Measurements from ENCODE around the gene ATP10B.

DNA sequence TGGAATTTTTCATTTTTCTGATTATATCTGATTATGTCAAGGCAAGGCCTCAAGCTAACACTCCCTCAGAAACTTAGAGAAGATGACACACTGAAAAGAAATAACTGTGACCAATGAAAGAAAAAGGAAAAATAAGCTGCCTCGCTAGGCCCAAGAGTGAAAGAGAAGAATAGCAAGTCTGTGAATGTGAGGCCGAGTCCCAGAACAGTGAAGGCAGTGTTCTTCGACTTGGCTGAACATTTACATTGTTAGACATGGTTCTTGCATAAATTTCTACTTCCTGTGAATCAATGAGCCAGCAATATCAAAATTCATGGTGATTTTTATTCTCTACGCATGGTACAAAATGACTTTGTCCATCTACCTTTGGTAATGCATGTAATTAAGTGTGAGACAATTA, at the start of gene ATP10B:
- TF ChIP-seq POLR2A (IDR thresholded peaks at IDR 0.05; ENCODE audit: low read depth, low read length) (no peak), TAF1 (IDR thresholded peaks at IDR 0.05; ENCODE audit: low read depth, low read length) (no peak), PAX5 (IDR thresholded peaks at IDR 0.05; ENCODE audit: insufficient read depth, low read length, severe bottlenecking) (no peak), POLR2AphosphoS5 (IDR thresholded peaks at IDR 0.05; ENCODE audit: low read depth, low read length) (no peak), SPI1 (IDR thresholded peaks at IDR 0.05; ENCODE audit: low read depth, low read length) (no peak), POU2F2 (IDR thresholded peaks at IDR 0.05; ENCODE audit: low read depth, low read length) (no peak)

Data from GM12891 (cell line).